Liver (tissue), 9 donors: ENCODE results near the gene MAN2B2. TPM values are rescaled to one million over a fixed set of nuclear protein-coding genes. Genes with fewer than 3 reads are reported as not detected.

Experiments
- DNase-seq: peaks from one replicate; pipeline ENCODE4 v3.0.0-alpha.2; 2017; ENCODE audit warnings: low spot score
- H3K27ac ChIP-seq, 2 donors: one replicate each; pipeline ENCODE4 v1.7.0; 2013; ENCODE audit warnings: inconsistent platforms in 2 of 2, low read length in 2 of 2, control low read depth in 1 of 2, low read depth in 1 of 2, mild to moderate bottlenecking in 1 of 2
- H3K27me3 ChIP-seq, 4 donors: one replicate each; pipeline versions ENCODE4 v1.6.1 to v1.7.0; 2013; ENCODE audit warnings: low read length in 3 of 4, inconsistent platforms in 1 of 4, mild to moderate bottlenecking in 1 of 4, moderate library complexity in 1 of 4; ENCODE audit not compliant: control insufficient read depth in 4 of 4, insufficient read depth in 4 of 4
- H3K36me3 ChIP-seq, 4 donors: one replicate each; pipeline versions ENCODE4 v1.6.1 to v1.7.0; 2013; ENCODE audit warnings: low read length in 3 of 4, mild to moderate bottlenecking in 3 of 4, low read depth in 1 of 4, moderate library complexity in 1 of 4; ENCODE audit not compliant: control insufficient read depth in 4 of 4, insufficient read depth in 3 of 4
- H3K4me1 ChIP-seq, 4 donors: one replicate each; pipeline versions ENCODE4 v1.6.1 to v1.7.0; 2013; ENCODE audit warnings: low read length in 3 of 4, mild to moderate bottlenecking in 3 of 4, moderate library complexity in 1 of 4; ENCODE audit not compliant: control insufficient read depth in 4 of 4, insufficient read depth in 4 of 4
- H3K4me3 ChIP-seq, 3 donors: one replicate each; pipeline versions ENCODE4 v1.6.1 to v1.7.0; 2013; ENCODE audit warnings: low read length in 3 of 3, control low read depth in 1 of 3, low read depth in 1 of 3, mild to moderate bottlenecking in 1 of 3
- H3K9ac ChIP-seq, 2 donors: one replicate each; pipeline ENCODE4 v1.7.0; 2013; ENCODE audit warnings: low read length in 2 of 2, mild to moderate bottlenecking in 2 of 2, moderate library complexity in 2 of 2, control low read depth in 1 of 2, low read depth in 1 of 2
- H3K9me3 ChIP-seq, 4 donors: one replicate each; pipeline versions ENCODE4 v1.6.1 to v1.7.0; 2013; ENCODE audit warnings: low read length in 3 of 4; ENCODE audit not compliant: control insufficient read depth in 4 of 4
- ATF3 ChIP-seq: IDR thresholded peaks from 2 replicates; pipeline ENCODE4 v1.6.1; 2016; ENCODE audit warnings: antibody characterized with exemption
- CTCF ChIP-seq: fragments of 150-350 bp; IDR thresholded peaks from 2 replicates; pipeline ENCODE4 v1.5.1; 2017; ENCODE audit warnings: improper control_type of control experiment, low read depth, low read length; ENCODE audit not compliant: missing input control
- EGR1 ChIP-seq, 2 donors: IDR thresholded peaks; 2 replicates each; pipeline ENCODE4 v1.6.1; 2016 to 2018; ENCODE audit warnings: antibody characterized with exemption in 2 of 2, low read depth in 2 of 2
- FOXA2 ChIP-seq: IDR thresholded peaks from 2 replicates; pipeline ENCODE4 v1.6.1; 2016; ENCODE audit warnings: antibody characterized with exemption
- GABPA ChIP-seq, 2 donors: IDR thresholded peaks in 1 of 2; conservative IDR thresholded peaks in 1 of 2; 2 replicates each; pipeline ENCODE4 v1.6.1; 2016; ENCODE audit warnings: antibody characterized with exemption in 2 of 2, mild to moderate bottlenecking in 1 of 2, moderate library complexity in 1 of 2
- HNF4A ChIP-seq, 2 donors: conservative IDR thresholded peaks; 2 replicates each; pipeline ENCODE4 v1.6.1; 2016; ENCODE audit warnings: antibody characterized with exemption in 2 of 2, mild to moderate bottlenecking in 2 of 2
- HNF4G ChIP-seq: IDR thresholded peaks from 2 replicates; pipeline ENCODE4 v1.6.1; 2016; ENCODE audit warnings: antibody characterized with exemption
- JUND ChIP-seq, 2 donors: IDR thresholded peaks; 2 replicates each; pipeline ENCODE4 v1.6.1; 2016; ENCODE audit warnings: antibody characterized with exemption in 2 of 2
- NR2F2 ChIP-seq: IDR thresholded peaks from 2 replicates; pipeline ENCODE4 v1.6.1; 2016; ENCODE audit warnings: antibody characterized with exemption
- RAD21 ChIP-seq, 2 donors: IDR thresholded peaks; 2 replicates each; pipeline ENCODE4 v1.6.1; 2016; ENCODE audit warnings: antibody characterized with exemption in 2 of 2, mild to moderate bottlenecking in 2 of 2
- REST ChIP-seq: IDR thresholded peaks from 2 replicates; pipeline ENCODE4 v1.6.1; 2016; ENCODE audit warnings: antibody characterized with exemption, mild to moderate bottlenecking
- RXRA ChIP-seq, 2 donors: IDR thresholded peaks; 2 replicates each; pipeline ENCODE4 v1.6.1; 2017 to 2018; ENCODE audit warnings: antibody characterized with exemption in 2 of 2, mild to moderate bottlenecking in 1 of 2
- SP1 ChIP-seq: IDR thresholded peaks from 2 replicates; pipeline ENCODE4 v1.6.1; 2018; ENCODE audit warnings: antibody characterized with exemption, mild to moderate bottlenecking
- TAF1 ChIP-seq: conservative IDR thresholded peaks from 2 replicates; pipeline ENCODE4 v1.6.1; 2016; ENCODE audit warnings: antibody characterized with exemption, mild to moderate bottlenecking
- YY1 ChIP-seq: IDR thresholded peaks from 2 replicates; pipeline ENCODE4 v1.6.1; 2016; ENCODE audit warnings: antibody characterized with exemption, mild to moderate bottlenecking
- ZBTB33 ChIP-seq: IDR thresholded peaks from 2 replicates; pipeline ENCODE4 v1.6.1; 2016; ENCODE audit warnings: antibody characterized with exemption
- WGBS: extraction: QIAGEN DNeasy Blood & Tissue Kit; methylation state at CpG from one replicate; pipeline ENCODE4 v1.1.7; 2013; 5-methylcytosine and 5-hydroxymethylcytosine counted together
- polyA plus RNA-seq, 2 donors: library from polyadenylated mRNA; stranded (reverse) in 1 of 2; unstranded in 1 of 2; fragments of 200-250 nt in 1 of 2; fragments of >200 nt in 1 of 2; fragmentation: Nextera tagmentation in 1 of 2; extraction: Ambion mirVana in 1 of 2; gene quantifications; one replicate each; pipeline versions ENCODE4 v1.2.1 to v1.2.3, GENCODE V29; 2013 to 2015
- total RNA-seq, 2 donors: library from RNA; depleted of rRNA; stranded (reverse); fragments of >200 nt; gene quantifications; one replicate each; pipeline ENCODE4 v1.2.3, GENCODE V29; 2014
- donor health status: healthy.
- donor health status: healthy.
- donor health status: healthy.
- donor health status: healthy.
- donor health status: healthy.

Gene MAN2B2
- total and polyA plus RNA-seq, 4 donors, result 14.7 to 29.7 (median 22.5) TPM

- Histone ChIP-seq H3K27me3 (no peaks in the 10 kb centered on the region), H3K9me3 (peaks cover 0 to 6% (median 2%) of the 10 kb centered on the region in 4 donors), H3K27ac (no peak overlapping the region), H3K9ac (no peak overlapping the region), H3K36me3 (peaks cover 4 to 61% (median 23%) of the 10 kb centered on the region in 4 donors), H3K4me1 (no peaks in the 10 kb centered on the region), H3K4me3 (no peak overlapping the region)
- no peak for DNase-seq
- 94% methylated on average over 13 of the region's 13 CpGs for WGBS
- TF ChIP-seq EGR1 (IDR thresholded peaks at IDR 0.05; ENCODE audit: low read depth in 2 of 2) (no peak), YY1 (no peak), REST (no peak), CTCF (no peak), TAF1 (no peak), NR2F2 (no peak), ATF3 (no peak), GABPA (IDR thresholded peaks at IDR 0.05 in 1 of 2, conservative IDR thresholded peaks at IDR 0.05 in 1 of 2) (no peak), RAD21 (IDR thresholded peaks at IDR 0.05) (no peak), ZBTB33 (no peak), FOXA2 (no peak), RXRA (IDR thresholded peaks at IDR 0.05) (no peak), HNF4G (no peak), JUND (IDR thresholded peaks at IDR 0.05) (no peak)
These were observed 32.5 kb downstream of the MAN2B2 start for GRCh38 chr4:6607368-6608055.

GRCh38 chr4:6608758-6609414 lies 33.9 kb downstream of the MAN2B2 start:
- Histone ChIP-seq H3K27ac (no peak overlapping the region), H3K9ac (no peak overlapping the region), H3K27me3 (no peaks in the 10 kb centered on the region), H3K36me3 (peaks cover 4 to 63% (median 25%) of the 10 kb centered on the region in 4 donors), H3K9me3 (peaks cover 0 to 6% (median 2%) of the 10 kb centered on the region in 4 donors), H3K4me1 (no peaks in the 10 kb centered on the region), H3K4me3 (no peak overlapping the region)
- no peak for DNase-seq
- WGBS, result 93% methylated on average over 28 of the region's 28 CpGs
- TF ChIP-seq ATF3 (no peak), HNF4A (conservative IDR thresholded peaks at IDR 0.05) (no peak), REST (no peak), FOXA2 (no peak), HNF4G (no peak), RAD21 (IDR thresholded peaks at IDR 0.05) (no peak), SP1 (no peak), ZBTB33 (no peak), GABPA (IDR thresholded peaks at IDR 0.05 in 1 of 2, conservative IDR thresholded peaks at IDR 0.05 in 1 of 2) (no peak), YY1 (no peak), NR2F2 (no peak)
